Neural progenitor cell (in vitro differentiated cells): ENCODE results near the gene GPBP1. TPM values are rescaled to one million over a fixed set of nuclear protein-coding genes. Genes with fewer than 3 reads are reported as not detected.

ENCODE experiments used
- DNase-seq: peaks from one replicate; pipeline ENCODE4 v3.0.0-alpha.2; 2016; ENCODE audit warnings: low spot score
- H2AFZ ChIP-seq: fragments of 200-600 bp; sonication (generic); replicated peaks from 2 replicates; pipeline ENCODE4 v1.6.1; 2016; ENCODE audit warnings: antibody characterized with exemption
- H3F3A ChIP-seq: fragments of 200-600 bp; sonication (generic); 2 replicates; pipeline ENCODE4 v1.6.1; 2016; ENCODE audit warnings: antibody characterized with exemption, low read depth
- H3K27ac ChIP-seq: fragments of 200-600 bp; sonication (generic); 2 replicates; pipeline ENCODE4 v1.5.1; 2016; ENCODE audit warnings: mild to moderate bottlenecking
- H3K27me3 ChIP-seq: fragments of 200-600 bp; sonication (generic); 2 replicates; pipeline ENCODE4 v1.6.1; 2016; ENCODE audit warnings: mild to moderate bottlenecking, moderate library complexity
- H3K36me3 ChIP-seq: fragments of 200-600 bp; sonication (generic); 2 replicates; pipeline ENCODE4 v1.5.1; 2016
- H3K4me1 ChIP-seq: fragments of 200-600 bp; sonication (generic); 2 replicates; pipeline ENCODE4 v1.6.1; 2016; ENCODE audit warnings: mixed run types
- H3K4me2 ChIP-seq: fragments of 200-600 bp; sonication (generic); 2 replicates; pipeline ENCODE4 v1.6.1; 2016
- H3K4me3 ChIP-seq: fragments of 200-600 bp; sonication (generic); 2 replicates; pipeline ENCODE4 v1.5.1; 2016
- H3K79me2 ChIP-seq: fragments of 200-600 bp; sonication (generic); 2 replicates; pipeline ENCODE4 v1.6.1; 2016; ENCODE audit warnings: low read depth
- H3K9ac ChIP-seq: fragments of 200-600 bp; sonication (generic); 2 replicates; pipeline ENCODE4 v1.6.1; 2016
- H3K9me3 ChIP-seq: fragments of 200-600 bp; sonication (generic); 2 replicates; pipeline ENCODE4 v1.5.1; 2016; ENCODE audit warnings: low read depth
- H4K20me1 ChIP-seq: fragments of 200-600 bp; sonication (generic); 2 replicates; pipeline ENCODE4 v1.6.1; 2016; ENCODE audit warnings: low read depth
- H3K27ac Mint-ChIP-seq: 3 replicates; pipeline ENCODE4 v1.8.0; 2021; ENCODE audit warnings: mixed read lengths
- H3K27me3 Mint-ChIP-seq: 2 replicates; pipeline ENCODE4 v1.8.0; 2022; ENCODE audit warnings: low read depth, mild to moderate bottlenecking, inconsistent platforms, moderate library complexity, mixed read lengths; ENCODE audit not compliant: insufficient read depth
- H3K36me3 Mint-ChIP-seq: 3 replicates; pipeline ENCODE4 v1.8.0; 2021; ENCODE audit warnings: mixed read lengths
- H3K4me1 Mint-ChIP-seq: 3 replicates; pipeline ENCODE4 v1.8.0; 2021; ENCODE audit warnings: mixed read lengths
- H3K4me3 Mint-ChIP-seq: 3 replicates; pipeline ENCODE4 v1.8.0; 2021; ENCODE audit warnings: mild to moderate bottlenecking, moderate library complexity, mixed read lengths
- H3K9me3 Mint-ChIP-seq: 3 replicates; pipeline ENCODE4 v1.8.0; 2020; ENCODE audit warnings: mixed read lengths
- CTCF ChIP-seq: fragments of 200-600 bp; sonication (generic); IDR thresholded peaks from 2 replicates; pipeline ENCODE4 v1.5.1; 2017; ENCODE audit warnings: antibody characterized with exemption, mild to moderate bottlenecking
- EZH2 ChIP-seq: fragments of 200-600 bp; sonication (generic); IDR thresholded peaks from 2 replicates; pipeline ENCODE4 v1.6.1; 2017; ENCODE audit warnings: antibody characterized with exemption, mild to moderate bottlenecking, moderate library complexity
- EZH2phosphoT487 ChIP-seq: fragments of 200-600 bp; sonication (generic); IDR thresholded peaks from 2 replicates; pipeline ENCODE4 v1.6.1; 2017; ENCODE audit warnings: antibody characterized with exemption
- total RNA-seq: library from RNA; depleted of rRNA; stranded (reverse); fragments of >200 nt; gene quantifications from 2 replicates; pipeline ENCODE4 v1.2.3, GENCODE V29; 2015; ENCODE audit warnings: low replicate concordance

Gene GPBP1
- total RNA-seq, 1 donor from 2014 or later: 321 TPM

GRCh38 chr5:57298985-57299491 is 125.2 kb downstream of the GPBP1 start:
- H3K4me3 Mint-ChIP-seq: no peak overlapping the region
- Histone ChIP-seq H3K27me3 (no peaks in the 10 kb centered on the region), H3K27ac (no peak overlapping the region), H2AFZ (peak overlapping the region; percentile 39), H3K4me3 (no peak overlapping the region), H3K36me3 (no peaks in the 10 kb centered on the region), H4K20me1 (no peaks in the 10 kb centered on the region), H3K4me2 (no peak overlapping the region), H3K4me1 (peaks cover 3% of the 10 kb centered on the region), H3K79me2 (no peaks in the 10 kb centered on the region), H3F3A (no peaks in the 10 kb centered on the region), H3K9me3 (no peaks in the 10 kb centered on the region), H3K9ac (no peak overlapping the region)
- no peaks in the 10 kb centered on the region for H3K36me3 Mint-ChIP-seq
- TF ChIP-seq EZH2 (no peak), EZH2phosphoT487 (no peak), CTCF (peak; percentile 80)
- no peaks in the 10 kb centered on the region for H3K4me1 Mint-ChIP-seq
- H3K27ac Mint-ChIP-seq: no peak overlapping the region
- H3K27me3 Mint-ChIP-seq: no peaks in the 10 kb centered on the region
- DNase-seq: peak; percentile 79
- no peaks in the 10 kb centered on the region for H3K9me3 Mint-ChIP-seq

GRCh38 chr5:57299986-57300385 is 126.1 kb downstream of the GPBP1 start:
- Histone ChIP-seq H3K36me3 (no peaks in the 10 kb centered on the region), H3K9me3 (no peaks in the 10 kb centered on the region), H3K79me2 (no peaks in the 10 kb centered on the region), H3K27ac (no peak overlapping the region), H2AFZ (no peak overlapping the region), H3F3A (no peaks in the 10 kb centered on the region), H3K4me2 (no peak overlapping the region), H3K4me3 (no peak overlapping the region), H3K9ac (no peak overlapping the region), H3K4me1 (peaks cover 3% of the 10 kb centered on the region), H4K20me1 (no peaks in the 10 kb centered on the region), H3K27me3 (no peaks in the 10 kb centered on the region)
- no peaks in the 10 kb centered on the region for H3K4me1 Mint-ChIP-seq
- no peaks in the 10 kb centered on the region for H3K36me3 Mint-ChIP-seq
- DNase-seq: no peak
- no peak overlapping the region for H3K27ac Mint-ChIP-seq
- H3K4me3 Mint-ChIP-seq: no peak overlapping the region
- H3K9me3 Mint-ChIP-seq: no peaks in the 10 kb centered on the region
- no peak for TF ChIP-seq CTCF
- TF ChIP-seq EZH2: no peak
- TF ChIP-seq EZH2phosphoT487: no peak
- no peaks in the 10 kb centered on the region for H3K27me3 Mint-ChIP-seq

- Histone ChIP-seq H3F3A (no peaks in the 10 kb centered on the region), H3K4me3 (no peak overlapping the region), H2AFZ (no peak overlapping the region), H3K4me1 (peaks cover 3% of the 10 kb centered on the region), H3K36me3 (no peaks in the 10 kb centered on the region), H3K9ac (no peak overlapping the region), H4K20me1 (no peaks in the 10 kb centered on the region), H3K4me2 (no peak overlapping the region), H3K27ac (no peak overlapping the region), H3K9me3 (no peaks in the 10 kb centered on the region), H3K27me3 (no peaks in the 10 kb centered on the region), H3K79me2 (no peaks in the 10 kb centered on the region)
- no peaks in the 10 kb centered on the region for H3K4me1 Mint-ChIP-seq
- TF ChIP-seq EZH2: no peak
- TF ChIP-seq CTCF: no peak
- no peak for TF ChIP-seq EZH2phosphoT487
- no peaks in the 10 kb centered on the region for H3K36me3 Mint-ChIP-seq
- no peak overlapping the region for H3K4me3 Mint-ChIP-seq
- DNase-seq: no peak
- H3K27me3 Mint-ChIP-seq: no peaks in the 10 kb centered on the region
- peaks cover 9% of the 10 kb centered on the region for H3K9me3 Mint-ChIP-seq
- no peak overlapping the region for H3K27ac Mint-ChIP-seq
These were observed 128.3 kb downstream of the GPBP1 start for GRCh38 chr5:57302164-57302563.
